Measurements from ENCODE around the gene MAP3K13.
"Not testable (repeated sequence)": the region's sequence is repeated elsewhere in the genome, so short reads cannot be mapped to it uniquely, and the experiment has no call there.

MAP3K13 gene

DNA sequence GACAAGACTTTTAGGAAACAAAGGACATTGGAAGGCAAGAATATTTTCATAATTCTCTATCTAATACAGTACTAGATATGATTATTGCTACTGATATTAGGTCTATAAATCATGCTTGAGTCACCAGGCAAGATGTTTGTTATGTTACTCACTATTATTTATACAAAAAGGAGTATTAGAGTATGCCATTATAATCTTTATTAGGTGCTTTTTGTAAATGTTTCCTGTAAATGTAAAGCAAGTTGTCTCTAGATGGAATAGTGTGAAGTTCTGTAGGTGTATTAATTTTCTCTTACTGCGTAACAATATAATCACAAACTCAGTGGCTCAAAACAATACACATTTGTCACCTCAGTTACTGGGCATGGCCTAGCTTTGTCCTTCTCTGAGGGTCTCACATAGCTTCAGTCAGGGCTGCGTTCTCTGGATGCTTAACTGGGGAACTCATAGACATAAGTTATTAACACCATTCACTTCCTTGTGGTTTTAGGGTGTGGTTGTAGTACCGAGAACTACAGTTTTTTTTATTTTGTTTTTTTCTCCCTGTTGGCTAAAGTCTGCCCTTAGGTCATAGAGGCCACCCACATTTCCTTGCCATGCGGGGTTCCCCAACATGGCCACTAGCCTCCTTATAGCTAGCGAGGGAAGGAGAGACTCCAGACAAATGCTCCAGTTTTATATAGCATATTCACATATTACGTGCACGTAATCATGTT, 20.3 kb upstream of the MAP3K13 start:
- ATAC-seq, result no peak
- DNase-seq, result no peak

DNA sequence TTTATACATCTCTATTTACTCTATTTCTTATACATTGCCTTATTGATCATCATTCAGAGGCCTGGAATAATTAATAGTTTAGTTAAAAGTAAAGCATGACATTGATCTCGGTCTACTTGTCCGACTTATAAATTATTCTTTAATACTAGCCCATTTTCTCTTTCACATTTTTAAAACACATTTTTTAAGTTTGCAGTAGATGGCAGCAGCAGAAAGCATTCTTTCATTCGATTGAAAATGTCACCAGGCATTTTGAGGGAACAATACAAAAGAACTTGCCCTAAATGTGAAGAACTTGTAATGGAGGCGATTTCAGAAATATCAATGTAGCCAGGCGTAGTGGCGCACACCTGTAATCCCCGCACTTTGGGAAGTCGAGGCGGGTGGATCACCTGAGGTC, 15.5 kb upstream of the MAP3K13 start:
- DNase-seq, result no peak
- no peak for ATAC-seq

DNA sequence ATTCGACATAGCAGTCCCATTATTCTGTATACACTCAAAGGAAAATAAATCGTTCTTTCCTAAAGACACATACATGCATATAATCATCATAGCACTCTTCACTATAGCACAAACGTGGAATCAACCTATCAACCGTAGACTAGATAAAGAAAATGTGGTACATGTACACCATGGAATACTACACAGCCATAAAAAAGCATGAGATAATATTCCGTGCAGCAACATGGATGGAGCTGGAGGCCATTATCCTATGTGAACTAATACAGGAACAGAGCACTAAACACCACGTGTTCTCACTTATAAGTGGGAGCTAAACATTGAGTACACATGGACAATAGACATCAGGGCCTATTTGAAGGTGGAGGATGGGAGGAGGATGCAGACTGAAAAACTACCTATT, 12.1 kb upstream of the MAP3K13 start:
- no peak for DNase-seq
- no peak for ATAC-seq

DNA sequence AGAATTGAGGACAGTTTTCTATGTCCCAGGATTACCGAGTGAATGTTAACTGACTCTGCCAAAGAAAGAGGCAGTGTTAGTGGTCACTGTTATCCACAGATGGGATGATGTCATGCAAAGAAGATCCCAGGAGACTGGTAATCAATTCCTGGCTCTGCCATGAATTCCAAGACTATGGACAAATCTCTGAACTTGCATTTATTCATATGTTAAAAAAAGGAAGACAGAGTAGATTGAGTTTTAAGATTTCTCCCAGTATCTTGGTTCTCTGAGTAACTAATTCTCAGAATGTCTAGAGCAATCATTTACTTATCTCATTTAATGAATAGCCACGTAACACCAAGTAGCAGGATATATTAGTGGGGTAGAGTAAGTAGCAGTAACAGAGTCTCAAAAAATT, 11.5 kb upstream of the MAP3K13 start:
- ATAC-seq (no peak), DNase-seq (no peak)

DNA sequence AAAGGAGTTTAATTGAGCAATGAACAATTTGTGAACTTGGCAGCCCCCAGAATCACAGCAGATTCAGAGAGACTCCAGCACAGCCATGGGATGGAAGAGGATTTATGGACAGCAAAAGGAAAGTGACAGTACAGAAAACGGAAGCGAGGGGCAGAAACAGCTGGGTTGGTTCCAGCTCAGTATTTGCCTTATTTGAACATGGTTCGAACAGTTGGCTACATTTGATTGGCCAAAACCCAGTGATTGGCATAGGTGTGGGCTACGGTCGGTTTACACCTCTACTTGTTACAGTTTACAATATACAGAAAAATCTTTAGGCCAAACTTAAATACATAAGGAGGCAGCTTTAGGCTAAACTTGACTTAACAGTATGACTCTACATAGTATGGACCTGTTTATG, 9.7 kb upstream of the MAP3K13 start:
- DNase-seq (no peak), ATAC-seq (no peak)

DNA sequence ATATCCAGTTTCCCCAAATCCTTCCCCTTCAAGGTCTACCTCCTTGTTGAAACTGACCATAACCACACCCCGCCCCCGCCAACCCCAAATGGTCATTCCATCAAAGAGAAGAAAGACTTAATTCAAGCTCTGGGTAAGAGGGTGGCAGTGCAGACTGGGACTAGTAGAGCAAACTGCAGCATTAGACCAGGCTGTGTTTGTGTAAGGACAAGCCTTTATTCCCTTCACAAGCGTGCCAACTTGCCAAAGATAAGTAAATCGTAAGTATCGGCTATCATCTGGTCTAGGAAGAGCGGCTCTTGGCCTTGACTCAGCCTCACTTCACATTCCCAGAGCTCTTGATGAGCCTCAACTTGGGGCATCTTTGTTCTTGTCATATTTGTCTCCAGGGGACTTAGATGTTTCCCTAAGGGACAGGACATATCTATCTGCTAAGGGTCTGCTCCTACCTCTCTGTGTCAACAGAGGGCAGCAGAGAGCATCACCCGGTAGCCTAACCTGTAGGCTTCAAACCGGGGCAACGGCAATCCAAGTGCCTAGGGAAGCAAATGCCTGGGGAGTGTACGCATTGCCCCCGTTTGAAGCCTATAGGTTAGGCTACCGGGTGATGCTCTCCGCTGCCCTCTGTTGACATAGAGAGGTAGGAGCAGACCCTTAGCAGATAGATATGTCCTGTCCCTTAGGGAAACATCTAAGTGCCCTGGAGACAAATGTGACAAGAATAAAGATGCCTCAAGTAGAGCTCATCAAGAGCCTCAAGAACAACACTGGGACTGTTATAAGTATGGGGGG, 8.9 kb upstream of the MAP3K13 start:
- DNase-seq, result peak; percentile 76
- ATAC-seq, result peak; percentile 100

DNA sequence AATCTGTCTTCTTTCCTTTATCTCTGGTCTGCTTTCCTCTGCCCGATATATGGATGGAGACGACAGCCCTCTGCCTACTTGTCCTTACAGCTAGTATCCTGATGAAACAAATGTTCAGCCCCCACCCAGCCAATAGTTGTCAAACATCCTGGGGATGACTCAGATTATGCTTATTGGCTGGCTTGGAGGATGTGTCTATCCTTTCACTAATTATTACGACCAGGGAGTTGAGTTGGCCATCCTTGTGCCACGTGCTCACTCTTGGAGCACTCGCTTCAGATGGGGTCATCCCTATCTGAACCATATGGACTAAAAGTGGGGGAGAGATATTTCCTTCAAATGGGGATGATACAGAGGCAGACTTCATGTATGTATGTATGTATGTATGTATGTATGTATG, 6.4 kb upstream of the MAP3K13 start:
- DNase-seq (no peak), ATAC-seq (no peak)

DNA sequence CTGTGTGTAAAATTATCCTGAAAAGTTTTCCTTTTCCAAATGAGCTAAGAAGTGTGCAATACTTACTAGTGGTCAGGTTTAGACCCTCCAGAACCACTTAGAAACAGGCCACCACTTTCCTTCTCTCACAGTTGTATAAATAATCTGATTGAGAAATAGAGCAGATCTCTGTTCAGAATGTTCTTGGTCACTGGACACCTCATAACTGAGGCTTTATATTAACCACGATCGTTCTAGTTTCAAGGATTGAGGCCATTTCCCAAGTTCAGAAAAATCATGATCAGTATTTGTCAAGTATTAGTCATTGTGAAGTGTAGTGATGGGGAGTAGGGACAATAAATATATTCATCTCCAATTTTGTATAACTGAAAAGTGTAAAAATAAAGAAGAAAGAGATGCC, 1.0 kb upstream of the MAP3K13 start:
- ATAC-seq (no peak), DNase-seq (no peak)

DNA sequence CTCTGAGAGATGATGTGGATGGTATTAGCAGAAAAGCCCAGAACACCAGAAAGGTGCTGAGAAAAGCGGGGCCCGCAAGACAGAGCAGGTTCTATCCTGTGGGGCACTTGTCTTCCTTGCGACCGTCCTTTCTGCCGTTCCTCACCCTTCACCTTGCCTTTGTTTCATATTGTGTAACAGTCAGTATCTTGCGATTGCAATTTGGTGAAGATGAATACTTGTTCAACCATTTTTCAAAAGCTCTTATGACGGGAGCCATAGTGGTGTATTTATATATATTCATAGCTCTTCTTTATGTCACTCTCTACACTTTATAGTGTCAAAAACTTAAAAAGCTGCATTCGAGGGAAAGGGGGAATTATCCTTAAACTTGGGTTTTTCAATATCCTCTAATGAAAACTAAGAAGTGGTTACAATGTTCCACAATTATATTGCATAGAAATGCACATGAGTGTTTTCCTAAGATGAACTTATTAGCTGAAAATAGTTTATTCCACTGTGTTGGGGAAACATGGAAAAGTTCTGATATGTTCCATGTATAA, 797 bp downstream of the MAP3K13 start:
- peak; percentile 29 for ATAC-seq
- DNase-seq, result no peak

DNA sequence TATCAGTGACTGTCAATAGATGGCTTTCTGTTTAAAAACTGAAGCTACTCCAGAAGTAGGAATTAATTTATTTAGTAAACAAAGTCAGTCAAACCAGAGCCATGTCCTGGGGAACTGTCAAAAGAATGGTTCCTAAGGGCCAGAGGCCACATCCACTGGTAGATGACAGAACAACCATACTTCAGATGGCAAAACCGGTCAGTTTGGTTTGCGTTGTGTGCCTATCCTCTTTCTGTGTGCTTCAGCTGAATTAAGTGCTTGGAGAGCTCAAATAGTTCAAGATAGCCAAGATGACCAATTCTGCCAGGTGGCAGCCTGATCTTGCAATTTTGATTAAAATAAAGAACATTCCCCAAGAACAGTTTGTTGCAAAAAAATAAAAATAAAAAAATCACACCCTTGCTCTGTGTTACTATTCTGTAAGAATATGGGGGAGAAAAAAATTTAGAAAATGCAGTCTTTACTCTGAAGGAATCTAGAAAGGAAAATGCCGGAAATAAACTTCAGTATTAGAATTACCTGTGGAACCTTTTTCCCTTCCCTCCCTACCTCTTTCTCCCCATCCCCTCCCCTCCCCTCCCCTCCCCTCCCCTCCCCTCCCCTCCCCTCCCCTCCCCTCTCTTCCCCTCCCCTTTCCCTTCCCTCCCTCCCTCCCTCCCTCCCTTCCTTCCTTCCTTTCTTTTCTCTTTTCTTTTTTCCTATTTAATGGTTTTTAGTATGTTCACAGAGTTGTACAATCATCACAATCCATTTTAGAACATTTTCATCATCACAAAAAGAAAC, 2.5 kb downstream of the MAP3K13 start:
- ATAC-seq (no peak), DNase-seq (no peak)

DNA sequence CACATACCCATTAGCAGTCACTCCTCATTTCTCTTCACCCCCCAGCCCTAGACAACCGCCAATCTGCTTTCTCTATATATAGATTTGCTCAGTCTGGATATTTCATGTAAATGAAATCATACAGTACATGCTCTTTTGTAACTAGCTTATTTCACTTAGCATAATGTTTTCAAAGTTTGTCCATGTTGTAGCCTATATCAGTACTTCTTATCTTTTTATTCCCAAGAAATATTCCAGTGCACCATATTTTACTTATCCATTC, 3.1 kb downstream of the MAP3K13 start:
- no peak for ATAC-seq

DNA sequence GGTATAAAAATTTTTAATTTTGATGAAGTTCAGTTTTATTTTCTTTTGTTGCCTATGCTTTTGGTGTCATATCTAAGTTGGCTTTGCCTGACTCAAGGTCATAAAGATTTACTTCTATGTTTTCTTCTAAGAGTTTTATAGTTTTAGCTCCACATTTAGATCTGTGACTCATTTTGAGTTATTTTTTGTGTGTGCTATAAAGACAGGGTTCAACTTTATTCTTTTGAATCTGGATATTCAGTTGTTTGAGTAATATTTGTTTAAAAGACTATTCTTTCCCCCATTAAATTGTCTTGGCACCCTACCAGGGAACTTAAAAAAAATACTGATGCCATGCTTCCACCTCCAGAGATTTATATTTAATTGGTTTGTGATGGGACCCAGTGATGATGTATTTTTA, 4.0 kb downstream of the MAP3K13 start:
- ATAC-seq (no peak), DNase-seq (no peak)

More for the DNA sequence above, 3.1 kb downstream of the MAP3K13 start:
- no peak for DNase-seq

DNA sequence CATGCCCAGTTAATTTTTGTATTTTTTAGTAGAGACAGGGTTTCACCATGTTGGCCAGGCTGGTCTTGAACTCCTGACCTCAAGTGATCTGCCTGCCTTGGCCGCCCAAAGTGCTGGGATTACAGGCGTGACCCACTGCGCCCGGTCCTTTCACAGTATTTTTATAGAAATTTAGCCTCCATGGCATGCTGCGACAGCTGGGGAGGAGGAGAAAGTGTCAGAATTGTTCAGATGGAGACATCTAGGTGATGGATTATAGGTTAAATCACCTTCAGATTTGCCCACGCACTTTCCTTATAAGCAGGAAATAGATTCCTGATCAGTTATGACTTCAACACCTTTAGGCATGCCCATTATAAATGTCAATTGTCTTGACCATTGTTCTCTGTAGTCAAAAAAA, 7.4 kb downstream of the MAP3K13 start:
- not testable (repeated sequence) for DNase-seq, ATAC-seq

DNA sequence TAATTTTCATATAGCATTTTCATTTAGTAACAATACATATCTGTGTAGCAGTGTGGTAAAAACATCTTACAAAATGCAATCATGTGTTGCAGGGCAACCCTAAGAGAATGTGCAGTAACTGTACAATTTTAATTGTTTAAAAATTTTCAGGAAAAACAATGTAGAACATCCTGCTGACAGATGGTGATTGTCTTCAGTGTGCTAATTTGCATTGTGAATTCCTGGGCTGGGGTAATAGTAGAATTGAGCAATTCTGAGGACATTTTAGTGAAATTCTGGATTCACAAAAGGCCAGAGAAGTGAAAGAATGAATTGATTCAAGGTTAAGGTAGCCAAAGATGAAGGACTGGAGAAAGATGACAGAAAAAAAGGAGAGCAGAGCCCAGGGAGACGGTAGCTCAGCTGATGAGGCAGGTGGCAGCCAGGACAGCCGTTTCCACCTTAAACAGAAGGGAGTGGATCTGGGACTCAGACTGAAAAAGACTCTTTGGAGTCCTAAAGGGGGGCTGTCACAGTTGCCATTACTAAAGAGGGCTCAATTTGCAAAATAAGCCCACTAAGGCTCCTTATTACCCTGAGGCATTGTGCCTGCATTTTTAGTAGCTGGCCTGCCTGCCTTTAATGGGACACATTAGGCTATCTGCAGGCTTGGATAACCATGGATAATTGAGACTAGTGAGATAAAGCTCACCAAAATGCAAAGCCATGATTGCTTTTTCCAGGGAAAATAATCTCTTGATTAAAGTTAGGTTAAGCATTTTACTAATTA, 8.6 kb downstream of the MAP3K13 start:
- ATAC-seq (no peak), DNase-seq (no peak)

DNA sequence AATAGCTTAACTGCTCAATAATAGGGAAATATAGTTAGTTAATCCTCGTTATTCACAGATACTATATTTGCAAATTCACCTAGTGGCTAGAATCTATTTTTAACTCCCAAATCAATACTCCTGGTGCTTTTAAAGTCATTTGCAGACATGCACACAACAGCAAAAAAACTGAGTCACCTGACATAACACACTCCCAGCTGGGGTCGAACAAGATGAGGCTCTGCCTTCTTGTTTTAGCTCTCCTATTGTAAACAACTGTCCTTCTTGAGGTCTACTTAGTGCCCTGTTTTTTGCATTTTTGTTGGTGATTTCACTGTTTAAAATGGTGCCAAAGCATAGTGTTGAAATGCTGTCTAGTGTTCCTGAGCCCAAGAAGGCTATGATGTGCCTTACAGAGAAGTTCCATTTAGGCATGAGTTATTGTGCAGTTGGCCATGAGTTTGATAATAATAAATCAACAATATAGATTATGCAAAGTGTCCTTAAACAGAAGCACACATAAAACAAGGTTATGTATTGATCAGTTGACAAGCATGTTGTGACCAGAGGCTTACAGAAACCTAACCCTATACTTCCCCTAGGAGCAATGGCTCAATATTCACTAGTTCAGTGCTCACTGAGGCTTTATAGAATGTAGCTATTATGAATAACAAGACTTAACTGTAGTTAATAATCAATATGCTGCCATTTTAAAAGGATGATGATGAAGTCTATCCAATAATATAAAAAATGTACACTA, 18.6 kb downstream of the MAP3K13 start:
- ATAC-seq (no peak), DNase-seq (no peak)

DNA sequence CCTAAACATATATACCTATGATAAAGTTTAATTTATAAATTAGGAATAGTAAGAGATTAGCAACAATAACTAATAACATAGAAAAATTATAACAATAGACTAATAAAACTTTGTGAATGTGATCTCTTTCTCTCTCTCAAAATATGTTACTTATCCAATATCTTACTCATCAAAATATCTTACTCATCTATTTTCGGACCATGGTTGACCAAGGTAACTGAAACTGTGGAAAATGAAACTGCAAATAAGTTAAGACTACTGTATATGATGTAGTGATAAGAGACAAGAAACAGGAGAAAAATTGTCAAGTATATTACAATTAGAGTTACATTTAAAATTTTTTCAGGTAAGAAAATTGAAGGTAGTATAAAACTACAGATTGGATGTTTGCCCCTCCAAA, 19.2 kb downstream of the MAP3K13 start:
- ATAC-seq, result no peak
- no peak for DNase-seq

DNA sequence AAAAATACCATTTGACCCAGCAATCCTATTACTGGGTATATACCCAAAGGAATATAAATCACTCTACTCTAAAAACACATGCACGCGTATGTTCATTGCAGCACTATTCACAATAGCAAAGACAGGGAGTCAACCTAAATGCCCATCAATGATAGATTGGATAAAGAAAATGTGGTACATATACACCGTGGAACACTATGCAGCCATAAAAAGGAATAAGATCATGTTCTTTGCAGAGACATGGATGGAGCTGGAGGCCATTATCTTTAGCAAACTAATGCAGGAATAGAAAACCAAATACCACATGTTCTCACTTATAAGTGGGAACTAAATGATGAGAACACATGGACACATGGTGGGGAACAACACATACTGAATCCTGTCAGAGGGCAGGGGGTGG, 23.6 kb downstream of the MAP3K13 start:
- not testable (repeated sequence) for ATAC-seq, DNase-seq

DNA sequence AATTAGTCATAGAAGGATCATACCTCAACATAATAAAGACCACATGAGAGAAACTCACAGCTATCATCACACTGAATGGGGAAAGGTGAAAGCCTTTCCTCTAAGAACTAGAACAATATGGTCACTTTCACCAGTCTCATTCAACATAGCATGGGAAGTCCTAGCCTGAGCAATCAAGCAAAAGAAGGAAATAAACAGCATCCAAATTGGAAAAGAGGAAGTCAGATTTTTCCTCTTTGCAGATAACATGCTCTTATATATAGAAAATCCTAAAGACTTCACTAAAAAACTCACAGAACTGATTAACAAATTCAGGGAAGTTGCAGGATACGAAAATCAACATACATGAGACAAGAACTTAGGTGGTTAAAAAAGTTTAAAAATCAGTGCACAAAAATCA, 24.7 kb downstream of the MAP3K13 start:
- ATAC-seq (no peak), DNase-seq (no peak)

DNA sequence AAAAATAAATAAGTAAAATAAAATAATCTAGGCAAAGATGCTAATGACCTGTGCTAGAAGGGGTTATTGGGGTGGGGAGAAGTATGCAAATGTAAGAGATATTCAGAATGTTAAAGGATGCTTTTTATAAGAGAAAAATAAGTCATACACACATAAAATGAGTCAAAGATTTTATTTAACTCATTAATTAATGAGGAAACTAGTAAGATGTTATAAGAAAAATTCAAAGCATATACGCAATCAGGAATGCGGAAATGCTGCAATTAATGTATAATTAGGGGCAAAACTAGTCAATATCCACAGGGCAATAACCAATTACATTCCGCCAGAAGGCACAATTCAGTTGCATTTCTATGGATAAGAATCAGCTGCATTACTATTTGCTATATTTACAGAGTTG, 30.1 kb downstream of the MAP3K13 start:
- ATAC-seq (no peak), DNase-seq (no peak)

DNA sequence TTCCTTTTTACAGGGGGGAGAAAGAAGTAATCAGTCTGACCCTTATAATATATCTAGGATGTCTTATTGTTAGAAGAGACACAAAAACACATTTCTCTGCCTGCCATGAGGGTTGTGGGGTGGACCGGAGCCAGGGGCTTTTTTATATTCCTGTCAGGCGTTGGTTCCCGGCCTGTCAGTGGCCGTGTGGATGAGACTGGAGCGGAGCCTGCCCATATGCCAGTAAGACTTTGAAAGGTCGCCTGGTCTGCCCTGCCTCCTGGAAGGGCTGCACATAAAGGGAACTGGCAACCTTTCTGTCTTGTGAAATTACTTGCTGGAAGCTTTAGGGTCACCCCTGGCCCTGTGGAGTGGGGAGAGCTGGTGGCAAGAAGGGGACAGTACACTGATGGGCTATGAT, 34.7 kb downstream of the MAP3K13 start:
- DNase-seq (no peak), ATAC-seq (no peak)

All from stimulated activated naive CD8-positive, alpha-beta T cell treated with anti-CD3 and anti-CD28 coated beads, Interleukin-15, Interleukin-2, amounts not matched to agents 100 U/mL and 50 U/mL, for 24 hours (primary cell).